Measurements from ENCODE around the gene WDTC1. TPM values are rescaled to one million over a fixed set of nuclear protein-coding genes. Genes with fewer than 3 reads are reported as not detected.
A peak's percentile ranks its signal among the peaks of the same experiment; 100 is the strongest.

Gene WDTC1
- total RNA-seq, 1 experiment from 2014 or later = 19.0 TPM

- H3K79me2 ChIP-seq (ENCODE audit: insufficient read depth, low read length) = no peaks in the 10 kb centered on the region
- H3K27ac ChIP-seq (ENCODE audit: insufficient read length, low read depth, low read length) = no peak overlapping the region
- Mint-ChIP-seq H3K27ac (no peak overlapping the region; a peak in 1 of 7 replicates), H3K9me3 (no peaks in the 10 kb centered on the region), H3K4me1 (peaks cover 29 to 39% of the 10 kb centered on the region in 2 experiments), H3K27me3 (ENCODE audit: low read depth) (no peaks in the 10 kb centered on the region), H3K36me3 (ENCODE audit: insufficient read depth in 1 of 3, low read depth in 3 of 3) (peaks cover 4 to 12% (median 5%) of the 10 kb centered on the region in 3 experiments; a peak in 4 of 7 replicates), H3K4me3 (no peak overlapping the region)
- no peak overlapping the region for H3T11ph ChIP-seq (ENCODE audit: low read length)
- peak; percentile 89 for DNase-seq
- no peak overlapping the region for H4K5ac ChIP-seq (ENCODE audit: insufficient read length, low read depth, low read length)
- no peak overlapping the region for H2BK12ac ChIP-seq (ENCODE audit: insufficient read length, low read depth, low read length)
- no peak overlapping the region for H3K14ac ChIP-seq (ENCODE audit: insufficient read depth, low read length)
- no peak overlapping the region for H4K8ac ChIP-seq (replicated peaks; ENCODE audit: insufficient read length, low read depth, low read length)
- no CpG with 5 or more reads among the region's 5 CpGs for WGBS (ENCODE audit: extremely low coverage, insufficient read length, low lambda C conversion rate)
- H3K23ac ChIP-seq (ENCODE audit: insufficient read length, low read depth, low read length) = no peak overlapping the region
- no peak overlapping the region for H2AFZ ChIP-seq (ENCODE audit: low read length)
- no peak overlapping the region for H2BK20ac ChIP-seq (ENCODE audit: low read depth, low read length, poor library complexity, severe bottlenecking)
- no peaks in the 10 kb centered on the region for H3K79me1 ChIP-seq (ENCODE audit: insufficient read depth, low read depth, low read length, poor library complexity, severe bottlenecking)
- H3K4me2 ChIP-seq (ENCODE audit: insufficient read depth, insufficient read length, low read length) = no peak overlapping the region
- H3K23me2 ChIP-seq (ENCODE audit: insufficient read length, low read depth, low read length, poor library complexity, severe bottlenecking) = no peaks in the 10 kb centered on the region
- no peak overlapping the region for H3K56ac ChIP-seq (ENCODE audit: insufficient read length, low read depth, low read length)
- H2BK120ac ChIP-seq (ENCODE audit: low read depth, low read length, poor library complexity, severe bottlenecking) = no peak overlapping the region
- no peak overlapping the region for H3K9ac ChIP-seq (ENCODE audit: extremely low read depth, insufficient read length, low read length)
- TF ChIP-seq CTCF (conservative IDR thresholded peaks at IDR 0.05) = peak; percentile 99
- no peak overlapping the region for H3K18ac ChIP-seq (ENCODE audit: insufficient read length, low read depth, low read length)
- no peak overlapping the region for H2BK5ac ChIP-seq (ENCODE audit: insufficient read length, low read length)
- no peak overlapping the region for H4K91ac ChIP-seq (ENCODE audit: insufficient read length, low read depth, low read length)
- H2AK5ac ChIP-seq (ENCODE audit: insufficient read length, low read length) = no peak overlapping the region
- H4K20me1 ChIP-seq (ENCODE audit: control insufficient read depth, insufficient read depth, insufficient read length) = peaks cover 2% of the 10 kb centered on the region
- no peaks in the 10 kb centered on the region for H3K27me3 ChIP-seq (ENCODE audit: insufficient read depth, low read length)
- no peaks in the 10 kb centered on the region for H3K9me3 ChIP-seq (ENCODE audit: control insufficient read depth, low read depth, low read length)
- H3K4me1 ChIP-seq (ENCODE audit: insufficient read depth, low read length) = peaks cover 9% of the 10 kb centered on the region; the same call in 1 of the 2 replicates
- H3K4ac ChIP-seq (ENCODE audit: low read depth, low read length) = no peak overlapping the region
- H2BK15ac ChIP-seq (ENCODE audit: low read depth, low read length) = no peak overlapping the region
Measured at GRCh38 chr1:27300341-27301051, 66.1 kb downstream of the WDTC1 start.
